Posterior vena cava (tissue), 2 donors: ENCODE results near the gene SRP72. TPM values are rescaled to one million over a fixed set of nuclear protein-coding genes. Genes with fewer than 3 reads are reported as not detected.
"Not testable (repeated sequence)": the region's sequence is repeated elsewhere in the genome, so short reads cannot be mapped to it uniquely, and the experiment has no call there.

Source experiments
- DNase-seq: peaks from one replicate; pipeline ENCODE4 v3.0.0-alpha.2; 2020; ENCODE audit warnings: low spot score
- intact Hi-C, 2 donors: fragments of 100-400 bp; cut with DNase I; formaldehyde crosslinking; loops; one replicate each; pipeline versions ENCODE4 v1.14.1 to v1.14.2; 2022 to 2023
- total RNA-seq, 2 donors: library from RNA; stranded (reverse); fragmentation: NEBNext Ultra II Directional; extraction: Animal tissue kit (Norgen Biotek cat#: 25700); gene quantifications; one replicate each; pipeline ENCODE4 v1.2.1, GENCODE V29; 2021
- donor health status: DM: yes; HTN: yes; CAD: no.
- donor health status: DM: yes; HTN: yes; CAD: no.

The SRP72 gene
- total RNA-seq, 2 donors from 2014 or later: 87.5 to 95.3 TPM

DNA sequence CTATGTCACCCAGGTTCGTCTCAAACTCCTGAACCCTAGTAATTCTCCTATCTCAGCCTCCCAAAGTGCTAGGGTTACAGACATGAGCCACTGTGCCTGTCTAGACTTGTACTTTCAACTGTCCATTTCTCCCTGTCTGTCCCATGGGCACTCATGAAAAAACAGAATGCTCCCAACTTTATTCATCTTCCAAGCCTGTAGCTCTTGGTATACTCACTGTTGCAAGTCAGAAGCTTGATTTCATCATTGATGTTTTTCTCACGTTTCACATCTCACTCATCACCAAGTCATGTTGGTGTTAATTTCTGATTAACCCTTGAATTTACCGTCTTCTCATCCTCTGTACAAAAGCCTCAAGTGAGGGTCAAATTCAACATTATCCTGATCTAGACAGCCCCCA is 7.3 kb upstream of the SRP72 start:
- intact Hi-C loops: no loop called here
- no peak for DNase-seq

GRCh38 chr4:56462157-56462556 is 5.3 kb upstream of the SRP72 start:
- no peak for DNase-seq
- intact Hi-C loops: no loop called here

GRCh38 chr4:56463711-56464110 is 3.7 kb upstream of the SRP72 start:
- intact Hi-C loops: no loop called here
- DNase-seq: no peak

DNA sequence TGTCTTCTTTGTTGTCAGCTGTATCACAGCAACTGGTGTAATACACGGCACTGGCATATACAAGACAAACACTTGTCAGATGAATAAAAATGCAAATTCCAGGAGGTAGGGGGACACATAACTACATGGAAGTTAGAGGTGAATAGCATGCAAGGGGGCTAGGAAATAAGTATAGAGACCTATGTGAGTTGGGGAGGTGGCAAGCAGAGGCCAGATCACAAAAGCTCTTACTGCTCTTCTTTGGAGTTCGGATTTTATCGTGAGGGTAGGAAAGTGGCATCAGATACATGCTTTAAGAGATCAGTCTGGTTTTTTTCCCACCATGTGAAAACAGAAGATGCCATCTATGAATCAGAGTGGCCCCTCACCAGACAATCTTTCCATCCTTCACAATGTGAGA is 2.8 kb upstream of the SRP72 start:
- no peak for DNase-seq
- intact Hi-C loops: no loop called here

- intact Hi-C loops: no loop called here
- no peak for DNase-seq
Measured at GRCh38 chr4:56465599-56466295, 1.7 kb upstream of the SRP72 start.

DNA sequence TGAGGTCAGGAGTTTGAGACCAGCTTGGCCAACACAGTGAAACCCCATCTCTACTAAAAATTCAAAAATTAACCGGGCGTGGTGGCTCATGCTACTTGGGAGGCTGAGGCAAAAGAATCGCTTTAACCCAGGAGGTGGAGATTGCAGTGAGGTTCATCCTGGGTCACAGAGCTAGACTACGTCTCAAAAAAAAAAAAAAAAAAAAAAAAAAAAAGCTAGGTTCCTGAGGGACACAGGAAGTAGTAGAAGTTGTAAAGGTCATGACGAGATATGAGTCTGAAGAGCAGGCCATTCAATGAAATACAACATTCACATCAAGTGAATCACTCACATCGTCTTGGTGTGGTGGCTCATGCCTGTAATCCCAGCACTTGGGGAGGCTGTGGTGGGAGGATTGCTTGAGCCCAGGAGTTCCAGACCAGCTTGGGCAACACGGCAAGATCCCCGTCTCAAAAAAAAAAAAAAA is 1.1 kb upstream of the SRP72 start:
- intact Hi-C loops, DNase-seq: not testable (repeated sequence)

DNA sequence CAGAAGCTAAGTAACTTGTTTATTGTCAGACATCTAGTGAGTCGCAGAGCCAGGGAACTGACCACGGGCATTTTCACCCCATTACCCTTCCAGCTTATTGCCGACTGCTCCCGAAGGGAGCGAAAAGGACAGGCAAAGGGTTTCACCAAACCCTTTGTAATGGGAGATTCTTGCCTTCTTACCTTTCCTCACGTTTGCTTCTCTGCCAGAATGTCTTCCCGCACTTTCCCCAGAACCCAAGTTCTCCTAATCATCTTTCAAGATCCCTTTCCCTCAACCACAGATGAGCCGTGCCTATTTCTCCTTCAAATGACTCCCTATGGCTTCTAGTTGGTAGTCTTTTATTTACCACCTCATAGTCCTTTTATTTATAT is 520 bp upstream of the SRP72 start:
- DNase-seq: no peak
- intact Hi-C loops: no loop called here

GRCh38 chr4:56468097-56468422 is 643 bp downstream of the SRP72 start:
- DNase-seq: no peak
- intact Hi-C loops: no loop called here

DNA sequence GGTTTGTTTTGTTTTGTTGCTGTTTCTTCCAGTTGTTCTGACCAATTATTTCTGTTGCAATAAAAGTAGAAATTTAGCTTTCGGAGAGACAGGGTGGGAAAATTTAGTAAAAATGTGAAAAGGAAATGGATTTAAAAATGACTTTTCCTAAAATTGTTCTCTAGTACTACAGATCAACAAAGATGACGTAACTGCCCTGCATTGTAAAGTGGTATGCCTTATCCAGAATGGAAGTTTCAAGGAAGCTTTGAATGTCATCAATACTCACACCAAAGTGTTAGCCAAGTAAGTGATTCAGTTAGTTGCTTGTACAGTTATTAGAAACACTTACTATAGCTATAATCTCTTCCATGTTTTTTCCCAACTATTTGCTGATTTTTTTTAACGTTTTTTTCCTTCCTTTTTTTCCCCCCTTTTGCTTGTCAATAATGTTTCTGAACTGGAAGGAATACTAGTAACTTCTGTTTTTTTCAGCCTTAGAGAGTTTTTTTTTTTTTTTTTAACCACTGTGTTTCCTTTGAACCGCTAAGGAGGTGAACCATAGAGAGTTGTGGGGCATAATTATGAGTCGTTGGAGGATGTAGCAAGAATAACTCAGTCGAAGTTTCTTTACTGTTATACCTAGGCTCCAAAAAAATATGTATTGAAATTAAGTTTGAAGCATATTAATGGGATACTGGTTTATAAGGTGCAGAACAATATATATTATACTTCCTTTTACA is 2.2 kb downstream of the SRP72 start:
- intact Hi-C loops: no loop called here
- DNase-seq: no peak

GRCh38 chr4:56475917-56476316 is 8.5 kb downstream of the SRP72 start:
- DNase-seq: no peak
- intact Hi-C loops: no loop called here

GRCh38 chr4:56477192-56477702 is 9.8 kb downstream of the SRP72 start:
- DNase-seq: no peak
- intact Hi-C loops: no loop called here

GRCh38 chr4:56480691-56481090 is 13.3 kb downstream of the SRP72 start:
- intact Hi-C loops: no loop called here

GRCh38 chr4:56496241-56496640 is 28.8 kb downstream of the SRP72 start:
- intact Hi-C loops: no loop called here
- no peak for DNase-seq

More at GRCh38 chr4:56480691-56481090, 13.3 kb downstream of the SRP72 start:
- no peak for DNase-seq

GRCh38 chr4:56505269-56506130 is 38.1 kb downstream of the SRP72 start, which contains the start of gene ARL9:
Gene ARL9, plus strand, starts transcription at chr4:56505791. Its CDS starts 72 bp downstream, at chr4:56505863.
- intact Hi-C loops: no loop called here
- peak; percentile 83 for DNase-seq

DNA sequence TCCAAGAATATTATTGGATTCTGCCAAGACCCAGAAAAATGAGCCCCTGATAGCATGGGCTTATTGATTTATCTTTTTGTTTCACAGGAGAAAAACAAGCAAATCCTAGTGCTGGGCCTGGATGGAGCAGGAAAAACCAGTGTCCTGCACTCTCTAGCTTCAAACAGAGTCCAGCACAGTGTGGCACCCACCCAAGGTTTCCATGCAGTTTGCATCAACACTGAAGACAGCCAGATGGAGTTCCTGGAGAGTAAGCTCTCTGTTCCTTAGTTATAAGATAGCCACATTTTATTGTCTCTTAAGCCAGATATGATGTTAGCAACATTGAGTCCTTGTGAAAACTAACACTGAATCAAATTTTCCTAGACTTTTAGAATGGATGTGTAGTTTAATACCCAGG is 43.7 kb downstream of the SRP72 start:
- no peak for DNase-seq
- intact Hi-C loops: no loop called here

DNA sequence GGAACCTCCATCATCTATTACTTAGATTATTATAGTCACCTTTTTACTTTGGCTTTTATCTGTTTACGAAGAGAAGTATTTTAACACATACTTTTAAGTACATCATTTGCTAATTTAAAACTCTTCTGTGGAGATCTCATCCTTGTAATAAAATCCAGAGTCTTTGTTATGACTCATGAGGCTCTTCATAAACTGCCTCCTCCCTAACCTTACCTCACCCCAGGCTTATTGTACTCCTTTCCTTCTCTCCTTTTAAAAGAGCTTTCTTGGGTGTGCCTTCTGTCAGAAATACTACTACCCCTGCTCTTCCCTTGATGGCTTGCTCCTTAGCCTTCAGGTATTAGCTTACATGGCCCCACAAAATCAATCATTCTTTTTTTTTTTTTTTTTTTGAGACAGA is 44.7 kb downstream of the SRP72 start:
- intact Hi-C loops: no loop called here

GRCh38 chr4:56513517-56513916 is 46.1 kb downstream of the SRP72 start:
- intact Hi-C loops: no loop called here
- DNase-seq: no peak

More for the DNA sequence above, 44.7 kb downstream of the SRP72 start:
- DNase-seq: no peak

DNA sequence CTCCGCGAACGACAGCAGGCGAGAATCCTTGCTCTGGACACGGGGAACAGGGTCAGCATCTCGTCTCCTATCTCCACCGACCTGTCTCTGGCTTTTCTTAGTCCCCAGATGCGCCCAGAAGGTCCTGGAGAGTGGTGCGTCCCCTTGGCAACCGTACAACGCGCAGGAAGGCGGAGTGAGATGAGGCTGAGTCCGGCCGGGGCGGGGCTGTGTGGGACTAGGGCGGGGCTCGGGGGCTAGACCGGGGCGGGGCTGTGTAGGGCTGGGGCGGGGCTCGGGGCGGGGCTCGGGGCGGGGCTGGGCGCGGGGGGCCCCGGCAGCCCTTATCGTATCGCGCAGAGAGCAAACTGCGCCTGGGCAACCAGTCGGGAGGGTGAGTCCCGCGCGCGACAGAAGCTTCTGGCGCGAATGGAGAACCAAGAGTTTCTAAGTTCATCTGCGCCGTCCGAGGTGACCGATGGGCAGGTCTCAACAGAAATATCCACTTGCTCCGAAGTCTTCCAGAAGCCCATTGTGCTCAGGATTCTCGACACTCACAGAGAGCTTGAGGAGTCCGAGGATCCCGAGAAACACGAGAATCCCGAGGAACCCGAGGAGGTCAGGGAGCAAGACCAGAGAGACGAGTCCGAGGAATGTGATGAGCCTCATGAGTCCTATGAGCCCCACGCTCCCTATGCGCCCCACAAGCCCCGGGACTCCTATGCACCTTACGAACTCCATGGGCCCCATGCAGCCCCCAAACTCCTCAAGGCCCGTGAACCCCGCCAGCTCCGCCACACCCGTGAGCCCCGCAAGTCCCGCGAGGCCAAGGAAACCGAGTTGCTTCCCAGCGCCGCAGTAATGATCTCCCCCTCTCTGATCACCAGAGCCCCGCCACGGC is 63.1 kb downstream of the SRP72 start:
- DNase-seq: peak; percentile 96
- intact Hi-C loops: no loop called here
